GM12874 (cell line): ENCODE measurements around the gene CYBA.

ENCODE experiments used
- CTCF ChIP-seq: IDR thresholded peaks from 2 replicates; pipeline ENCODE4 v1.5.1; 2011; ENCODE audit warnings: low read depth, mild to moderate bottlenecking, control low read depth, low read length, moderate library complexity; ENCODE audit not compliant: insufficient read depth

Gene CYBA

GRCh38 chr16:88617268-88618031 lies 33.4 kb downstream of the CYBA start:
- TF ChIP-seq CTCF, result no peak

- no peak for TF ChIP-seq CTCF
Measured at GRCh38 chr16:88616736-88617135, 34.1 kb downstream of the CYBA start.

- TF ChIP-seq CTCF, result no peak
Measured at GRCh38 chr16:88616320-88616719, 34.5 kb downstream of the CYBA start.

- TF ChIP-seq CTCF, result no peak
Measured at GRCh38 chr16:88614818-88615580, 35.9 kb downstream of the CYBA start.

GRCh38 chr16:88613911-88614817 lies 36.7 kb downstream of the CYBA start:
- TF ChIP-seq CTCF, result no peak

GRCh38 chr16:88613293-88613692 lies 37.6 kb downstream of the CYBA start:
- no peak for TF ChIP-seq CTCF
